Liver (tissue), 9 donors: ENCODE measurements around the gene MYL6. TPM values are rescaled to one million over a fixed set of nuclear protein-coding genes. Genes with fewer than 3 reads are reported as not detected.

ENCODE experiments used
- DNase-seq: peaks from one replicate; pipeline ENCODE4 v3.0.0-alpha.2; 2017; ENCODE audit warnings: low spot score
- H3K27ac ChIP-seq, 2 donors: one replicate each; pipeline ENCODE4 v1.7.0; 2013; ENCODE audit warnings: inconsistent platforms in 2 of 2, low read length in 2 of 2, control low read depth in 1 of 2, low read depth in 1 of 2, mild to moderate bottlenecking in 1 of 2
- H3K27me3 ChIP-seq, 4 donors: one replicate each; pipeline versions ENCODE4 v1.6.1 to v1.7.0; 2013; ENCODE audit warnings: low read length in 3 of 4, inconsistent platforms in 1 of 4, mild to moderate bottlenecking in 1 of 4, moderate library complexity in 1 of 4; ENCODE audit not compliant: control insufficient read depth in 4 of 4, insufficient read depth in 4 of 4
- H3K36me3 ChIP-seq, 4 donors: one replicate each; pipeline versions ENCODE4 v1.6.1 to v1.7.0; 2013; ENCODE audit warnings: low read length in 3 of 4, mild to moderate bottlenecking in 3 of 4, low read depth in 1 of 4, moderate library complexity in 1 of 4; ENCODE audit not compliant: control insufficient read depth in 4 of 4, insufficient read depth in 3 of 4
- H3K4me1 ChIP-seq, 4 donors: one replicate each; pipeline versions ENCODE4 v1.6.1 to v1.7.0; 2013; ENCODE audit warnings: low read length in 3 of 4, mild to moderate bottlenecking in 3 of 4, moderate library complexity in 1 of 4; ENCODE audit not compliant: control insufficient read depth in 4 of 4, insufficient read depth in 4 of 4
- H3K4me3 ChIP-seq, 3 donors: one replicate each; pipeline versions ENCODE4 v1.6.1 to v1.7.0; 2013; ENCODE audit warnings: low read length in 3 of 3, control low read depth in 1 of 3, low read depth in 1 of 3, mild to moderate bottlenecking in 1 of 3
- H3K9ac ChIP-seq, 2 donors: one replicate each; pipeline ENCODE4 v1.7.0; 2013; ENCODE audit warnings: low read length in 2 of 2, mild to moderate bottlenecking in 2 of 2, moderate library complexity in 2 of 2, control low read depth in 1 of 2, low read depth in 1 of 2
- H3K9me3 ChIP-seq, 4 donors: one replicate each; pipeline versions ENCODE4 v1.6.1 to v1.7.0; 2013; ENCODE audit warnings: low read length in 3 of 4; ENCODE audit not compliant: control insufficient read depth in 4 of 4
- EGR1 ChIP-seq, 2 donors: IDR thresholded peaks; 2 replicates each; pipeline ENCODE4 v1.6.1; 2016 to 2018; ENCODE audit warnings: antibody characterized with exemption in 2 of 2, low read depth in 2 of 2
- FOXA1 ChIP-seq: IDR thresholded peaks from 2 replicates; pipeline ENCODE4 v1.6.1; 2016; ENCODE audit warnings: antibody characterized with exemption
- FOXA2 ChIP-seq: IDR thresholded peaks from 2 replicates; pipeline ENCODE4 v1.6.1; 2016; ENCODE audit warnings: antibody characterized with exemption
- GABPA ChIP-seq, 2 donors: IDR thresholded peaks in 1 of 2; conservative IDR thresholded peaks in 1 of 2; 2 replicates each; pipeline ENCODE4 v1.6.1; 2016; ENCODE audit warnings: antibody characterized with exemption in 2 of 2, mild to moderate bottlenecking in 1 of 2, moderate library complexity in 1 of 2
- HNF4A ChIP-seq, 2 donors: conservative IDR thresholded peaks; 2 replicates each; pipeline ENCODE4 v1.6.1; 2016; ENCODE audit warnings: antibody characterized with exemption in 2 of 2, mild to moderate bottlenecking in 2 of 2
- HNF4G ChIP-seq: IDR thresholded peaks from 2 replicates; pipeline ENCODE4 v1.6.1; 2016; ENCODE audit warnings: antibody characterized with exemption
- JUND ChIP-seq, 2 donors: IDR thresholded peaks; 2 replicates each; pipeline ENCODE4 v1.6.1; 2016; ENCODE audit warnings: antibody characterized with exemption in 2 of 2
- NR2F2 ChIP-seq: IDR thresholded peaks from 2 replicates; pipeline ENCODE4 v1.6.1; 2016; ENCODE audit warnings: antibody characterized with exemption
- RAD21 ChIP-seq, 2 donors: IDR thresholded peaks; 2 replicates each; pipeline ENCODE4 v1.6.1; 2016; ENCODE audit warnings: antibody characterized with exemption in 2 of 2, mild to moderate bottlenecking in 2 of 2
- RXRA ChIP-seq, 2 donors: IDR thresholded peaks; 2 replicates each; pipeline ENCODE4 v1.6.1; 2017 to 2018; ENCODE audit warnings: antibody characterized with exemption in 2 of 2, mild to moderate bottlenecking in 1 of 2
- SP1 ChIP-seq: IDR thresholded peaks from 2 replicates; pipeline ENCODE4 v1.6.1; 2018; ENCODE audit warnings: antibody characterized with exemption, mild to moderate bottlenecking
- TAF1 ChIP-seq: conservative IDR thresholded peaks from 2 replicates; pipeline ENCODE4 v1.6.1; 2016; ENCODE audit warnings: antibody characterized with exemption, mild to moderate bottlenecking
- YY1 ChIP-seq: IDR thresholded peaks from 2 replicates; pipeline ENCODE4 v1.6.1; 2016; ENCODE audit warnings: antibody characterized with exemption, mild to moderate bottlenecking
- WGBS: extraction: QIAGEN DNeasy Blood & Tissue Kit; methylation state at CpG from one replicate; pipeline ENCODE4 v1.1.7; 2013; 5-methylcytosine and 5-hydroxymethylcytosine counted together
- polyA plus RNA-seq, 2 donors: library from polyadenylated mRNA; stranded (reverse) in 1 of 2; unstranded in 1 of 2; fragments of 200-250 nt in 1 of 2; fragments of >200 nt in 1 of 2; fragmentation: Nextera tagmentation in 1 of 2; extraction: Ambion mirVana in 1 of 2; gene quantifications; one replicate each; pipeline versions ENCODE4 v1.2.1 to v1.2.3, GENCODE V29; 2013 to 2015
- total RNA-seq, 2 donors: library from RNA; depleted of rRNA; stranded (reverse); fragments of >200 nt; gene quantifications; one replicate each; pipeline ENCODE4 v1.2.3, GENCODE V29; 2014
- TF ChIP-seq, protein P1 (sequence below): IDR thresholded peaks from 2 replicates; pipeline ENCODE4 v1.6.1; 2016; ENCODE audit warnings: antibody characterized with exemption
- TF ChIP-seq, protein P2 (sequence below): IDR thresholded peaks from 2 replicates; pipeline ENCODE4 v1.6.1; 2016; ENCODE audit warnings: antibody characterized with exemption, mild to moderate bottlenecking
- TF ChIP-seq, protein P3 (sequence below): IDR thresholded peaks from 2 replicates; pipeline ENCODE4 v1.6.1; 2016; ENCODE audit warnings: antibody characterized with exemption
- TF ChIP-seq, protein P4 (sequence below): fragments of 150-350 bp; IDR thresholded peaks from 2 replicates; pipeline ENCODE4 v1.5.1; 2017; ENCODE audit warnings: improper control_type of control experiment, low read depth, low read length; ENCODE audit not compliant: missing input control
- TF ChIP-seq, protein P5 (sequence below): IDR thresholded peaks from 2 replicates; pipeline ENCODE4 v1.6.1; 2016; ENCODE audit warnings: antibody characterized with exemption
- donor health status: healthy.
- donor health status: healthy.
- donor health status: healthy.
- donor health status: healthy.
- donor health status: healthy.

MYL6 gene
- total and polyA plus RNA-seq, 4 donors = 298 to 975 (median 624) TPM

DNA sequence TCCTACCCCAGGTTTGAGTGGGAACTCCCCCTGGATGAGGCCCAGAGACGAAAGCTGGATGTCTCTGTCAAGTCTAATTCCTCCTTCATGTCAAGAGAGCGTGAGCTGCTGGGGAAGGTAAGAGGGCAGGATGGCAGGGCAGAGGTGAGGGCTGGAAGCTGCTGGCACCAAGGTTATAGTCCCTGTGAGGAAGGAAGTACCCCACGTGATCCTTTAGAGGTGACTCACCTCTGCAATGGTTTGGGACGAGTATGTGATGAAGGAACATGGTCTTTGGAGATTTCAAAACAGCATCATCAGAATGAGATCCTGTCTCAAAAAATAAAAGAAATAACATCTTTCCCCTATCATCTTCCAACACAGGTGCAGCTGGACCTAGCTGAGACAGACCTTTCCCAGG, 14.9 kb upstream of the MYL6 start:
- no peak for DNase-seq
- Histone ChIP-seq H3K4me1 (peaks cover 0 to 5% (median 0%) of the 10 kb centered on the region in 4 donors), H3K36me3 (peaks cover 15 to 56% (median 44%) of the 10 kb centered on the region in 4 donors), H3K4me3 (no peak overlapping the region), H3K9ac (no peak overlapping the region), H3K27ac (no peak overlapping the region), H3K27me3 (no peaks in the 10 kb centered on the region), H3K9me3 (no peaks in the 10 kb centered on the region)
- TF ChIP-seq FOXA1 = no peak
- TF ChIP-seq, protein P1, sequence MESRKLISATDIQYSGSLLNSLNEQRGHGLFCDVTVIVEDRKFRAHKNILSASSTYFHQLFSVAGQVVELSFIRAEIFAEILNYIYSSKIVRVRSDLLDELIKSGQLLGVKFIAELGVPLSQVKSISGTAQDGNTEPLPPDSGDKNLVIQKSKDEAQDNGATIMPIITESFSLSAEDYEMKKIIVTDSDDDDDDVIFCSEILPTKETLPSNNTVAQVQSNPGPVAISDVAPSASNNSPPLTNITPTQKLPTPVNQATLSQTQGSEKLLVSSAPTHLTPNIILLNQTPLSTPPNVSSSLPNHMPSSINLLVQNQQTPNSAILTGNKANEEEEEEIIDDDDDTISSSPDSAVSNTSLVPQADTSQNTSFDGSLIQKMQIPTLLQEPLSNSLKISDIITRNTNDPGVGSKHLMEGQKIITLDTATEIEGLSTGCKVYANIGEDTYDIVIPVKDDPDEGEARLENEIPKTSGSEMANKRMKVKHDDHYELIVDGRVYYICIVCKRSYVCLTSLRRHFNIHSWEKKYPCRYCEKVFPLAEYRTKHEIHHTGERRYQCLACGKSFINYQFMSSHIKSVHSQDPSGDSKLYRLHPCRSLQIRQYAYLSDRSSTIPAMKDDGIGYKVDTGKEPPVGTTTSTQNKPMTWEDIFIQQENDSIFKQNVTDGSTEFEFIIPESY = no peak
- no peak for TF ChIP-seq EGR1 (IDR thresholded peaks at IDR 0.05; ENCODE audit: low read depth in 2 of 2)
- TF ChIP-seq RAD21 (IDR thresholded peaks at IDR 0.05) = no peak
- TF ChIP-seq, protein P2, sequence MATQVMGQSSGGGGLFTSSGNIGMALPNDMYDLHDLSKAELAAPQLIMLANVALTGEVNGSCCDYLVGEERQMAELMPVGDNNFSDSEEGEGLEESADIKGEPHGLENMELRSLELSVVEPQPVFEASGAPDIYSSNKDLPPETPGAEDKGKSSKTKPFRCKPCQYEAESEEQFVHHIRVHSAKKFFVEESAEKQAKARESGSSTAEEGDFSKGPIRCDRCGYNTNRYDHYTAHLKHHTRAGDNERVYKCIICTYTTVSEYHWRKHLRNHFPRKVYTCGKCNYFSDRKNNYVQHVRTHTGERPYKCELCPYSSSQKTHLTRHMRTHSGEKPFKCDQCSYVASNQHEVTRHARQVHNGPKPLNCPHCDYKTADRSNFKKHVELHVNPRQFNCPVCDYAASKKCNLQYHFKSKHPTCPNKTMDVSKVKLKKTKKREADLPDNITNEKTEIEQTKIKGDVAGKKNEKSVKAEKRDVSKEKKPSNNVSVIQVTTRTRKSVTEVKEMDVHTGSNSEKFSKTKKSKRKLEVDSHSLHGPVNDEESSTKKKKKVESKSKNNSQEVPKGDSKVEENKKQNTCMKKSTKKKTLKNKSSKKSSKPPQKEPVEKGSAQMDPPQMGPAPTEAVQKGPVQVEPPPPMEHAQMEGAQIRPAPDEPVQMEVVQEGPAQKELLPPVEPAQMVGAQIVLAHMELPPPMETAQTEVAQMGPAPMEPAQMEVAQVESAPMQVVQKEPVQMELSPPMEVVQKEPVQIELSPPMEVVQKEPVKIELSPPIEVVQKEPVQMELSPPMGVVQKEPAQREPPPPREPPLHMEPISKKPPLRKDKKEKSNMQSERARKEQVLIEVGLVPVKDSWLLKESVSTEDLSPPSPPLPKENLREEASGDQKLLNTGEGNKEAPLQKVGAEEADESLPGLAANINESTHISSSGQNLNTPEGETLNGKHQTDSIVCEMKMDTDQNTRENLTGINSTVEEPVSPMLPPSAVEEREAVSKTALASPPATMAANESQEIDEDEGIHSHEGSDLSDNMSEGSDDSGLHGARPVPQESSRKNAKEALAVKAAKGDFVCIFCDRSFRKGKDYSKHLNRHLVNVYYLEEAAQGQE = no peak
- TF ChIP-seq GABPA (IDR thresholded peaks at IDR 0.05 in 1 of 2, conservative IDR thresholded peaks at IDR 0.05 in 1 of 2) = no peak
- TF ChIP-seq SP1 = no peak
- TF ChIP-seq HNF4A (conservative IDR thresholded peaks at IDR 0.05) = no peak
- no peak for TF ChIP-seq YY1
- TF ChIP-seq, protein P3, sequence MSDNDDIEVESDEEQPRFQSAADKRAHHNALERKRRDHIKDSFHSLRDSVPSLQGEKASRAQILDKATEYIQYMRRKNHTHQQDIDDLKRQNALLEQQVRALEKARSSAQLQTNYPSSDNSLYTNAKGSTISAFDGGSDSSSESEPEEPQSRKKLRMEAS = no peak
- TF ChIP-seq RXRA (IDR thresholded peaks at IDR 0.05) = no peak
- TF ChIP-seq HNF4G = no peak
- no peak for TF ChIP-seq NR2F2
- no peak for TF ChIP-seq TAF1
- TF ChIP-seq, protein P4, sequence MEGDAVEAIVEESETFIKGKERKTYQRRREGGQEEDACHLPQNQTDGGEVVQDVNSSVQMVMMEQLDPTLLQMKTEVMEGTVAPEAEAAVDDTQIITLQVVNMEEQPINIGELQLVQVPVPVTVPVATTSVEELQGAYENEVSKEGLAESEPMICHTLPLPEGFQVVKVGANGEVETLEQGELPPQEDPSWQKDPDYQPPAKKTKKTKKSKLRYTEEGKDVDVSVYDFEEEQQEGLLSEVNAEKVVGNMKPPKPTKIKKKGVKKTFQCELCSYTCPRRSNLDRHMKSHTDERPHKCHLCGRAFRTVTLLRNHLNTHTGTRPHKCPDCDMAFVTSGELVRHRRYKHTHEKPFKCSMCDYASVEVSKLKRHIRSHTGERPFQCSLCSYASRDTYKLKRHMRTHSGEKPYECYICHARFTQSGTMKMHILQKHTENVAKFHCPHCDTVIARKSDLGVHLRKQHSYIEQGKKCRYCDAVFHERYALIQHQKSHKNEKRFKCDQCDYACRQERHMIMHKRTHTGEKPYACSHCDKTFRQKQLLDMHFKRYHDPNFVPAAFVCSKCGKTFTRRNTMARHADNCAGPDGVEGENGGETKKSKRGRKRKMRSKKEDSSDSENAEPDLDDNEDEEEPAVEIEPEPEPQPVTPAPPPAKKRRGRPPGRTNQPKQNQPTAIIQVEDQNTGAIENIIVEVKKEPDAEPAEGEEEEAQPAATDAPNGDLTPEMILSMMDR = no peak
- TF ChIP-seq JUND (IDR thresholded peaks at IDR 0.05) = no peak
- no peak for TF ChIP-seq FOXA2
- TF ChIP-seq, protein P5, sequence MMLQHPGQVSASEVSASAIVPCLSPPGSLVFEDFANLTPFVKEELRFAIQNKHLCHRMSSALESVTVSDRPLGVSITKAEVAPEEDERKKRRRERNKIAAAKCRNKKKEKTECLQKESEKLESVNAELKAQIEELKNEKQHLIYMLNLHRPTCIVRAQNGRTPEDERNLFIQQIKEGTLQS = no peak
- 82% methylated on average over 4 of the region's 4 CpGs for WGBS
